ENCODE measurements around the gene AOPEP. TPM values are rescaled to one million over a fixed set of nuclear protein-coding genes. Genes with fewer than 3 reads are reported as not detected.
A peak's percentile ranks its signal among the peaks of the same experiment; 100 is the strongest.

AOPEP gene
- total and polyA plus RNA-seq, 10 donors: 14.8 to 86.1 (median 51.3) TPM

GRCh38 chr9:94817291-94818177, 91.0 kb downstream of the AOPEP start:
- H3K4me3 ChIP-seq: no peak overlapping the region
- TF ChIP-seq POLR2AphosphoS5 (IDR thresholded peaks at IDR 0.05) (no peak), POLR2A (IDR thresholded peaks at IDR 0.05) (no peak)
- TF ChIP-seq, protein P1, sequence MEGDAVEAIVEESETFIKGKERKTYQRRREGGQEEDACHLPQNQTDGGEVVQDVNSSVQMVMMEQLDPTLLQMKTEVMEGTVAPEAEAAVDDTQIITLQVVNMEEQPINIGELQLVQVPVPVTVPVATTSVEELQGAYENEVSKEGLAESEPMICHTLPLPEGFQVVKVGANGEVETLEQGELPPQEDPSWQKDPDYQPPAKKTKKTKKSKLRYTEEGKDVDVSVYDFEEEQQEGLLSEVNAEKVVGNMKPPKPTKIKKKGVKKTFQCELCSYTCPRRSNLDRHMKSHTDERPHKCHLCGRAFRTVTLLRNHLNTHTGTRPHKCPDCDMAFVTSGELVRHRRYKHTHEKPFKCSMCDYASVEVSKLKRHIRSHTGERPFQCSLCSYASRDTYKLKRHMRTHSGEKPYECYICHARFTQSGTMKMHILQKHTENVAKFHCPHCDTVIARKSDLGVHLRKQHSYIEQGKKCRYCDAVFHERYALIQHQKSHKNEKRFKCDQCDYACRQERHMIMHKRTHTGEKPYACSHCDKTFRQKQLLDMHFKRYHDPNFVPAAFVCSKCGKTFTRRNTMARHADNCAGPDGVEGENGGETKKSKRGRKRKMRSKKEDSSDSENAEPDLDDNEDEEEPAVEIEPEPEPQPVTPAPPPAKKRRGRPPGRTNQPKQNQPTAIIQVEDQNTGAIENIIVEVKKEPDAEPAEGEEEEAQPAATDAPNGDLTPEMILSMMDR (IDR thresholded peaks at IDR 0.05 in 8 of 11, conservative IDR thresholded peaks at IDR 0.05 in 3 of 11): no peak
- no peaks in the 10 kb centered on the region for H3K27me3 ChIP-seq (replicated peaks in 1 of 7)
- 80 to 92% (median 91%) methylated on average over 6 to 7 of the region's 7 CpGs for WGBS, 5 donors
- intact Hi-C loops (cut with DNase I; ENCODE audit: low total_unique reads): no loop called here
- H3K27ac ChIP-seq: no peak overlapping the region
- no peaks in the 10 kb centered on the region for H3K9me3 ChIP-seq
- no peaks in the 10 kb centered on the region for H3K36me3 ChIP-seq
- no peak for DNase-seq
- H3K4me1 ChIP-seq: no peaks in the 10 kb centered on the region

DNA sequence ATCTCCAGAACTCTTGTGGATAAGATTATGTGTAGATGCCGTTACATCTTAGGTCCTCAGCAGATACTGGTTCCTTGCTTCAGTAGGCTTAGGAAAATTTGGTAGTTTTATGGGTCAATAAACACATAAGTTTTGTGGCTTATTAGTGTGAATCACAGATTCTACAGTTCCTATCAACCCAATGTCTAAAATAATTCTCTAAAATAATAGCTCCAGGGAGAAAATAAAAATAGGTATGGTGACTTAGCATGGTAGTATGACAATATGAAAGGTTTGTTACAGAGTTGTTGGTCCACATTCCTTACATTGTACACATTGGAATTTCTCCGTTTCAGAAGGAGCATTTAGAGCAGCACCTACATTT, 91.7 kb downstream of the AOPEP start:
- no peaks in the 10 kb centered on the region for H3K27me3 ChIP-seq (replicated peaks in 1 of 7)
- no peaks in the 10 kb centered on the region for H3K9me3 ChIP-seq
- DNase-seq: no peak
- no peak overlapping the region for H3K27ac ChIP-seq
- intact Hi-C loops (cut with DNase I; ENCODE audit: low total_unique reads): no loop called here
- no peak overlapping the region for H3K4me3 ChIP-seq
- no peak for TF ChIP-seq POLR2AphosphoS5 (IDR thresholded peaks at IDR 0.05)
- TF ChIP-seq, protein P1 (IDR thresholded peaks at IDR 0.05 in 8 of 11, conservative IDR thresholded peaks at IDR 0.05 in 3 of 11): no peak
- TF ChIP-seq POLR2A (IDR thresholded peaks at IDR 0.05): no peak
- no peaks in the 10 kb centered on the region for H3K4me1 ChIP-seq
- peaks cover 0 to 2% (median 0%) of the 10 kb centered on the region in 6 donors for H3K36me3 ChIP-seq
- WGBS, 5 donors: 91 to 98% (median 97%) methylated on average over 2 of the region's 2 CpGs

DNA sequence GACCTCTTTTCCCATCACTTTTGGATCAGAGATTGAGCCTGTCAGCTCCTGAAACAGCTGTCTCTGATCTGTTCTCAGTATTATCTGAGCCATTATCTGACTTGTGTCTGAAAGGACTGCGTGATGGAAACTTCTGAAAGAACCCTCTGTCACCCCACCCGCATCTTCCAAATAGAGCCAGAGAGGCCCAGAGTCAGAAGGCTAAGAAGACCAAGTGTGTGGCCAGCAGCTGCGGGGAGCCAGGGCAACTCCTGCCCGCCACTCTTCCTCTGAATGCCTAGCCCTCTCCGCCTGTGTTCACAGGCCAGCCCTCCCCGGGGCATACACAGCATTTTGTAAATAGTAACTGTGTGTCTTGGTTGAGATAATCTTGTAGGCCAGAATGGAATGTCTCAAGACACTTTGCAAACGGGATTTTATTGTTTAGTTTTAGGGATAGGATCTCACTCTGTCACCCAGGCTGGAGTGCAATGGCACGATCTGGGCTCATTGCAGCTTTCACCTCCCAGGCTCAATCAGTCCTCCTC, 92.7 kb downstream of the AOPEP start:
- Histone ChIP-seq H3K4me1 (no peaks in the 10 kb centered on the region), H3K27ac (peak overlapping the region in 5 of 8 donors; percentile 8 to 39 (median 24)), H3K9me3 (no peaks in the 10 kb centered on the region), H3K4me3 (no peak overlapping the region), H3K36me3 (peaks cover 0 to 7% (median 0%) of the 10 kb centered on the region in 6 donors), H3K27me3 (replicated peaks in 1 of 7) (no peaks in the 10 kb centered on the region)
- 76 to 90% (median 82%) methylated on average over 8 of the region's 8 CpGs for WGBS, 5 donors
- peak in 1 of 3 donors; percentile 15 for TF ChIP-seq POLR2AphosphoS5 (IDR thresholded peaks at IDR 0.05)
- TF ChIP-seq POLR2A (IDR thresholded peaks at IDR 0.05): no peak
- intact Hi-C loops (cut with DNase I; ENCODE audit: low total_unique reads): no loop called here
- DNase-seq: no peak

DNA sequence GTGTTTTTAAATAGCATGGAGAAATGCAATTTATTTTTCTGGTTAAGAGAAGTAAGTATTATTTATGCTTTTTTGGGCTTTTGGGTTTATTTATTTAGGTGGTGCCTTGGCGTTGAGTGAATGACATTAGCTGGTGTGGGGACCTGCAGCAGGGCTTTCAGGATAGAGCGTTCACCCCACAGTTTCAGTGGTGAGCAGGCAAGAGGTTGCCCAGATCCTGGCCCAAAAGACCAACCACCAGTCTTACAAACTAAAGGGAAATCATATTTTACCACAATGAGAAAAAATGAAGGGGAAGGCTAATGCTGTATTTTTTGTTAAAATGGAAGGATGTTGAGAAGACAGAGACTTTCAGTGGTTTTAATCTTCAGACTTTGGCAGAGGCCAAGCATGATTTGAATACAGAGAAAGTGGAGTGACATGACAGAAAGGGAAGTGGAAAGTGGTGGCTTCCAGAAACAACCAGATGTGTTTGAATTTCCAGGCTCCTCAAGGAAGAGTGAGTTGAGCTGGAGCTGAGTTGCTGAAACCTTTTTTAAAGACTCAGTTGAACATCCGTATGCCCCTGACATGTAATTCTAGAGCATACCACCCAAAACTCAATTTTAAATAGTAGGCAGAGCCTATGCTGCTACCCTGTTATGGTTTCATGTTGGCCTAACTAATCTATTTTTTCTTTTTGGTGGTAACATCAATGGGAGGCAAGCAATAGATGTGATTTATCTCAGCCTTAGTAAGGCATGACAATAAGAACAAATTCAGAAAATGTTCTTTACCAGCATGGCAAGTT, 94.8 kb downstream of the AOPEP start:
- intact Hi-C loops (cut with DNase I; ENCODE audit: low total_unique reads): no loop called here
- whole genome bisulfite sequencing, 5 donors: 84 to 89% (median 86%) methylated on average over 3 of the region's 3 CpGs
- H3K27me3 ChIP-seq (replicated peaks in 1 of 7): no peaks in the 10 kb centered on the region
- no peak overlapping the region for H3K27ac ChIP-seq
- TF ChIP-seq POLR2AphosphoS5 (IDR thresholded peaks at IDR 0.05): no peak
- no peak for TF ChIP-seq POLR2A (IDR thresholded peaks at IDR 0.05)
- TF ChIP-seq, protein P1 (IDR thresholded peaks at IDR 0.05 in 8 of 11, conservative IDR thresholded peaks at IDR 0.05 in 3 of 11): no peak
- no peak for DNase-seq
- H3K9me3 ChIP-seq: no peaks in the 10 kb centered on the region
- H3K4me3 ChIP-seq: no peak overlapping the region
- peaks cover 0 to 11% (median 0%) of the 10 kb centered on the region in 6 donors for H3K36me3 ChIP-seq
- no peaks in the 10 kb centered on the region for H3K4me1 ChIP-seq

All from spleen (tissue), 11 donors.